Activated CD8-positive, alpha-beta memory T cell treated with anti-CD3 and anti-CD28 coated beads, Interleukin-2, amount 50 U/mL, for 24 hours (primary cell): ENCODE measurements around the gene HJURP.

Experiments used
- DNase-seq: peaks from one replicate; pipeline ENCODE4 v3.0.0-alpha.2; 2020; ENCODE audit errors: extremely low read depth

The HJURP gene

DNA sequence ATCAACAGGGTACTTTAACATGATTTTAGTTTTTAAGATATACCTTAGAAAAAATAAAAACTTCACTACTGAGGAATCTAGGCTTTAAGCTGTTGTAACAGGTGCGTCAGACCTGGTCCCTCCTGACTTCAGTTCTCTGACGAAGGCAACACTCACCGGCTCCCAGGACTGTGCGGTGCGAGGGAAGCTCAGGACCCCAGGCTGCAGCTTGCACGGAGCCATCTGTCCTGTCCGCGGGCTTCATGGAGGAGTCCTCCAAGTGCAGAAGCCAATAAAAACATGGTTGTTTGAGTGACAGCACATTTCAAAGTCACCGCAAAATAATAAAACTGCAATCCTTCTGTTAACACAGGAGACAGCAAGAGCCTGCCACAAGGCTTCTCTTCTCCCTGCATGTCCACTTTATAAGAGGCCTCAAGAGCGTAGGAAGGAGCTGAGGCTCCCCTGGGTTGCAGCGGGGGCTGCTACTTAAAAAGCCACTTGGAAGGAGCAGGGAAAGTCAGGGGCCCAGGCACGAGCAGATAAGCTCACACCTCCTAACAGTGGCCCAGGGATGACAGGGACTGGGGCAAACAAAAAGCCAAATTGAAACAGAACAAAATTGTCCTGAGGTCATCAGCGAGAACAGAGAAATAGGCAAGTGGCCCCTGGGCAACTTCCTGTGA is 4.6 kb downstream of the HJURP start:
- no peak for DNase-seq

DNA sequence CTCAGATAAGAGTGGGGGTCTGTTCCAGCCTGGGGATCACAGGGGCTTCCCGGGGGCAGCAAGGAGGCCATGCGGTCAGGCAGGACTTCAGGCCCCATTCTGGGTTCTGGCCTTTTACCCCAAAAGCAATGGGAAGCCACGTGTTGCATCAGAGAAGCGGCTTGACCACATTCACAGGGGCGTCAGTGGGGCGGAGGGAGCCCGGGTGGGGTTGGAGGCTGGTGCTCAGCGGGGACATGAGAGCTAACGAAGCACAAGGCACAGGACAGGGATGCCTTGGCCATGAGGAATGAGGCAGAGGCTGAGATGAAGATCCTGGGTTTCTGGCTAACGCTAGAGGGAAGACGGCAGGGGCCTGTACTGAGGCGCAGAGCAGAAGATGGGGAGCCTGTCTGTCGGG is 6.1 kb downstream of the HJURP start:
- no peak for DNase-seq

DNA sequence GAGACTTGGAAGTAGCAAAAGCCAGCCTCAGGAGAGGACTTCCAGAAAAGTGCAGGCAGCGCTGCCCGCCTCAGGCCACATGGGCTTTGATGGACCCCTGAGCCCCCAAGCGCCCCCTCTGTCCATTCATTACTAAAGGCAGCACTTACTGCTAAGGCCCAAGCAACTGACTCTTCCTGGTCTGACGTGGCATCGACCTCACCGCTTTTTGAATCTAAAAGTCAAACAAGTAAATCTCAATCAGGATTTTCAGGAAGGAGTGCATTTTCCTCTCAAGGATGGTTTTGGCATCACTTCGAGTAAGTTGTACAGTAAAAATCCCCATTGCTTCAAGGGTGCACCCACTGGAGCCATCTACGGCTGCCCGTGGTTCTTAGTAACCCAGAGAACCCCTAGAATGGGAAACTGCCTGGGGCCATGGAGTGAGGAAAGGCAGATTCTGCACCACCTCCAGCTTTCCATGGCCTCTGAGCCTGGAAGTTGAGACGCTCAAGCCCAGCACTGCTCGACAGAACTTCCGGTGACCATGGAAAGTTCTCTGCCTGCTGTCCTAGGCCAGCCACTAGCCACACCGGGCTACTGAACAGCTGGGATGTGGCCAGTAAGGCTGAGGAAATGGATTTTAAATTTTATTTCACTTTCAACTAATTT is 7.0 kb downstream of the HJURP start:
- DNase-seq: no peak

DNA sequence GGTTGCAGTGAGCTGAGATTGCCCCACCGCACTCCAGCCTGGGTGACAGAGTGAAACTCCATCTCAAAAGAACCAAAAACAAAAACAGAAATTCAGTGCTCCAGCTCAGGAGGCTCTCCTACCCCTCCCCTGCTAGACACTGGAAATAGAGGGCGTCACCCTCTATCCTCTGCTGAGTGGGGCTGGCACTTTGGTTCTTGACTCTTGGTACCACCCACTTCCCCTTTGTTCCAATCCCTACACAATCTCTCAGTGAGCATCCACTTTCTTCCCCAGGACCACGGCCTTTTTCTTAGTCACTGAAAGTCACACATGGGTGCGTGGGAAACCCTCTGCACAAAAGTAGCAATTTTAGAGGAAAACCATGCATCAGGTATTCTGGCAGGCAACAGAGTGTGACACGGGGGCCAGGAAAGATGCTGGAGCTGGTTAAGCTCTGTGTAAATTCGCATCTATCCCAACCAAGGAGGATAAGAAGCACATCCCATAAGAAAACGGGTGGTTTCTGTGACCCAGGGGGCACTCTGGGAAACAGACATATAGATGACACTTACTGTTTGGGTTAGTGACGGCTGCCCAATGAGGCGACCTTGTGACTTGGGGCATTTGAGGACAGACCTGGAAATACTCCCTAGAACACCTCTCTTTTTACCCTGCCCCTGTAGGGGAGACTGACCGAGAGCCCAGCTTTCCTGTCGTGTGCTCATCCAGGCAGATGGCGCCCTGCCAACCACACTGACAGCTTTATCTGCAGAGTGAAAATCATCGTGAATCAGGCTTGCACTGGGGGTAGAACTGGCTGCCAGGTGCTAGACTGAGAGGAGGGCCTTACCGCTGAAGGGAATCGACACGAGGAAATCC is 7.7 kb downstream of the HJURP start:
- no peak for DNase-seq

DNA sequence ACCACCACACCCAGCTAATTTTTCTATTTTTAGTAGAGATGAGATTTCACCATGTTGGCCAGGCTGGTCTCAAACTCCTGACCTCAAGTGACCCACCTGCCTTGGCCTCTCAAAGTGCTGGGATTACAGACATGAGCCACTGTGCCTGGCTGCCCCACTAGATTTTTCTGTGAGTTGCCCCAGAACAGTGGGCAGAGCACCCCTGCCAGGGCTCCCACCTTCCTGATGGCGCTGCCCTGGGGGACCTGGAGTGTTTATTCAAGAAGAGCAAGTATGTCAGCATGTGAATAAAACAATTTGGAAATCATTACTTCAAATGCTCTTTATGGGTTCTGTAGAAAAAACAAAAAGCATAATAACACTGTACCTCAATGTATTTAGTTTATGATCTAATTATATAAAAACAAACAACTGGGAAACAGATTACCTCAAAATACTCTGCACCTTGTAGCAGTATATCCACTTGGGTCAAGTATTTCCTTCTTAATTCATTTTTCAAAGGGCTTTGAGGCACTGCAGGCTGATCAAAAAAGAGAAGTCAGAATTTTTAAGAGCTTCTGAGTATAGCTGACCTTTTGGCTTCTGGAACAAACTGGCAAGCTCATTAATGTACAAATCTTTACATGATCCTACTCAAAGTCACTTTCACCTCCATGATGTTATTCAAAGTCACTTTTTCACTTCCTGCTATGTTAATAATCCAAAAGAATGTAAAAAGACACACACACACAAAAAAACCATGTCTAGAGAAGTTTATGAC is 8.9 kb downstream of the HJURP start:
- DNase-seq: no peak

DNA sequence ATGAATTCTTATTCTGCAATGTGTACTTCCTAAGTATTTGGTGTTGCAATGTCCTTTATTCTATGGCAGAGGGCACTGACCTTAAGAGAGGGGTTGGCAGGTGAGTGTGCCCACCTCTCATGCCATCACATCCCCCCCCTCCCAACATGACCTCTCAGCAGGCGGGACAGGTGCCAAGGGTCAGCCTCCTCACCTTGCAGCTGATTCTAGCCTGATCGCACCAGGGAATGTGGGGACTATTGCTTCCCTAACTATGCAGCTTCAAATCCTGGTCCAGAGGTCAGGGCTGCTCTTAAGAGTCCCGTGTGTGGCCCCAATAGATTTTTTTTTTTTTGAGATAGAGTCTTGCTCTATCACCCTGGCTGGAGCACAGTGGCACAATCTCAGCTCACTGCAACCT is 9.5 kb downstream of the HJURP start:
- DNase-seq: no peak

DNA sequence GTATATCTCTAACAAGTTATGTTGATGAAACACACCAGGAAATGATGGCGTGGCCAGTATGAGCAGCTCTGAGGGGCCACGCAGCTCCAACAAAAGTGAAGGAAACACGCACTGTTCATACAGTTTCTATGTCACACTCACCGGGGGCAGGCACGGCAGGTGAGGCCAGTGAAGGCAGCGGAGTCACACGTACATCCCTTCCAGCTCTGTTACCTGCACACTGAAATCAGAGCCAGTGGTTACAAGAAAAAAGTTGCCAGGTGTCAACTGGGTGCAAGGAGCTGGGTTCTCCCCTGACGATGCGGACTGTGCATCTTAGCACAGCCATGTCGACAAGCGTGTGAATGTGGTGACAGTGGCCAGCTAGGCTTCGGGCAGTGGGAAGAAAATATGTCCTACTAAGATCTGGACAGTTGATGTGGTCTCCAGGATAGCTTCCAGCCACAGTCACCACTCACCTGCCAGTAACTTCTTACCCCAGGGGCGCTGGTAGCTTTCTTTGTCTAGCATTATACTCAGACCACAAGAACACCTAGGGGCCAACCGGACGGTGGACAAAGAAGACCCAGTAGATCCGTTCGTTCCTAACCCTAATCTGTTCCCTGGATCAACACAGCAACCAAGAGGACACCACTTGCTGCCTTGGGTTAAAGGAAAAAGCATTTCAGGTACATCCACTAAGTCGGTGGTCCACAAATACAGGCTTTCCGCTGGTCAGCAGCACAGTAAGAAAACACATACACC is 10.1 kb downstream of the HJURP start:
- no peak for DNase-seq

DNA sequence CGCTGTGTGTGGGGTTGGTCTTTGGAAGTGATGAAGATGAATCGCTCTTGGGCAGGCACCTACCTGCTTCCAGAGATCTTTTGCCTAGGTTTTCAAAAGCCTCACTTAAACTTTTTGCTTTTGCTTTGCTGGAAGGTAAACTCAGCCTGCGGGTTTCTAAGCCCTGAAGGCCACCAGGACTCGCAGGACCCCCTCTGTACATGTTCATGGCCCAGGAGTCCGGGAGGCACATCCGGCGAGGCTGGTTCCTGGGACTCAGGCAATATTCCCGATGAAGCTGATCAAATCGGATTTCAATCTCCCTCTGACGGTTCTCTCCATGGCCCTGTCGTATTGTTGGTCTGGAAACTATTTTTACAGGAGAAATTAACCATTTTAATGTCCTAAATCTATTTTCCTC is 13.2 kb downstream of the HJURP start:
- DNase-seq: no peak

DNA sequence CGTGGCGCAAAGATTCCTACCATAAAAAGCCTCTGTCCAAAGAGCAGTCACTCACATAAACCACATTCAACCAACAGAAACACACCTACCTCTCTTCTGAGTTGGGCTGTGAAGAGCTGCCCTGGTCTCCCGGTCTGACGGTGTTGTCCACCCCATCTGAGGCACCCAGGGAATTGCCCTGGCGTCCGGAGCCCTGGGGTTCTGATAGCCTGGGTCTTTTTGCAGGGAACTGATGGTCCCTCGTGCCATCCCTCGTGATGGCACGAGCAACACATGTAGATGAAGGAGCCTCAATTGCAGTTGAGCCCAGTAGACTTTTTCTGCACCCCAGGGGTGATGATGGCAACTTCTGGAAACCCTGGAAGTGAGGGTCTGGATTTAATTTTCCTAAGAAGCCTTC is 13.8 kb downstream of the HJURP start:
- no peak for DNase-seq

DNA sequence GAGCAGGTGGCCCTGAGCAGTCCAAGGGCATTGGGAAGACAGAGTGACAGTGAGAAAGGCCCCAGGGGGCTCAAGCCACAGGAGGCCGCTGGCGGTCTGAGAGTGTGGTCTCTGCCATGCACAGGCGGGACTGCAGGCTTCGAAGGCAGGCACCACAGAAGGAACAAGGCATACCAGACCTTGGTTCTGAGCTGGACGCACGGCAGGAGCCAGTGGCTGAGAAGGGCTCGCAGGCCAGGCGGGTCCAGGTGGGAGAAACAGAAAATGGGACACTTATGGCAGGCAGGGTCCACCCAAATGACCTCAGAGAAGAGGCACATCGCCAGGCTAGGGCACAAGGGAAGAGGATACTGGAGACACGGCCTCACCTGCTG is 14.9 kb downstream of the HJURP start:
- DNase-seq: no peak

DNA sequence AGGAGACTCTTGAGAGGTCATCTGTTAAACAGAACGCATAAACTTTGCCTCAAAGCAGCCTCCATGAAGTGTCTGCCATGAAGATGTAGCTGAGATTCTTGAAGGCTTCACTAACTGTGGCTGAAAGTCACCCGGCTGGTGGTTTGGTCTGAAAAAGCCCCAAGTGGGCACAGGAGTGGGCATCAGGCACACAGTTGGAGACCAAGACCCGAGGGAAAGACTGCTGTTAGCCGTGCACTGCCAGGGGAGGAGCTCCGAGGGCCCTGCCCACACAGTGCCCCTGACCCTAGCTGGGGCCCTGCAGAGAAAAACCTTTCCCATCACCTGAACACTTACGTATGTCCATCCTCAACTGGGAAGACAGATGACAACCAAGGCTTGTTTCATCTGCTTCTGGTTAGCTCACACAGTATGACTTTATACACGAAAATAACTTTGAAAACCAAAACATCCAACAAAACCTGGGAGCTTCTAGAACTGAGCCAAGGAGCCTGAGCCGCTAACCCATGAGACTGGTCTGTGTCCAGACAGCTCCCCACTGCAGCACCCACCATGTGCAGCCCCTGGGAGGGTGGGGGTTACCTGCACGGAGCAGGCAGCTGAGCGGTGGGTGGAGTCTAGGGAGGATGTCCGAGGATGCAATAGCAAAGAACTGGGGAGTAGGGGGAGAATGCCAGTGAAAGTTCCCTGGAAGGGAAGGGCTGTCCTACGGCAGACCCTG is 15.4 kb downstream of the HJURP start:
- DNase-seq: no peak

DNA sequence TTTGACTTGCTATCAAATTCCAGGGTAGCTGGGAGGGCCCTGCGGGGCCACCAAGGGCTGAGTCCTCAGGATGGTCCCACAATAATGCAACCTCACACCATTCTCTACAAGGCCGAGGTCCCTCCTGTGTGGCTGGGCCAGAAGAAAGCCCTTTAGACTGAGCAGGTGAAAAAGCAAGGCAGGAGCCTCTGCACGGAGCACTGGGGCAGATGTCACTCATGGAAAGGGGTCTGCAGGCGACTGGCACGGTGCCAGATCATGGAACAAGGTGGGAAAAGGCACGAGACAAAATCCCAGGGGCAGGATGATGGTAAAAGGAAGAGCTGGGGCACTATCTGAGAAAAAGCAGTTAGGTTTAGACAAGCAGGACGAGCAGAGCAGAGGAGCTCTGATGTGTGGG is 16.1 kb downstream of the HJURP start:
- DNase-seq: no peak

DNA sequence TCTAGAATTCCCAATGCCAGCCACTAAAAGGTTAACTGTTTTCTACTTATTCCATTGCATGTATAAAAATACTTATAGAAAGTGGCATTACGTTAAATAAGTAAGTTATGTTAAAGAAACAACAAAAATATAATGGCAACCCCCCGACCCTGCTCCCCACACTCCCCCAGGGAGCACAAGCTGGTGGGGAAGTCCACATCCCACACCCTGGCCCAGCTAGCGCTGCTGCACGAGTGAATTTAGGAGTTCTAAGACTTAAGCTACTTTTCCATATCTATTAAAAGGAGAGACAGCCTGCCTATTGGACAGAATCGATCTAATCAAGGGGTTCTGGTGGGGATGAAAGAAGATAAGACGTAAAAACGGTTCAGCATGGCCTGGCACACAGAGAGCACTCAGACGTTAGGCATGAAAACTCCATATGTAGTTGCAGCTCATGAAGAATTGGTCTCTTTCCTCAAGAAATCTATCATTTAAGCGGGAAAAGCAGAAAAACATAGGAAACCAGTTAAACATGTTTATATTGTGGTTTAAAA is 16.6 kb downstream of the HJURP start:
- no peak for DNase-seq

DNA sequence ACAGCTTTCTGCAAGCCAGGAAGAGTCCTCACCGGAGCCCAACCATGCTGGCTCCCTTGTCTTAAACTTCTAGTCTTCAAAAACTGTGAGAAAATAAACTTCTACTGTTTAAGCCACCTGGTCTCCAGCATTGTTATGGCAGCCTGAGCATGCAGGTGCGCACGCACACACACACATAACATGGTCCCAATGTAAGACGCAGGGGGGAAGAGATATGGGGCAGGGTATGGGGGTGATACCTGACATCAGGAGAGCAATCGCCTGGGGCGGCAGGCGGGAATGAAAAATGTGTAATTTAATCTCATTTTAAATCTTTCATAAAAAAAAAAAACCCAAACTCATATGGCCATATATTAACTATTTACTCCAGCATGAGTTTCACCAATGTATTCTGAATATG is 18.0 kb downstream of the HJURP start:
- DNase-seq: no peak

DNA sequence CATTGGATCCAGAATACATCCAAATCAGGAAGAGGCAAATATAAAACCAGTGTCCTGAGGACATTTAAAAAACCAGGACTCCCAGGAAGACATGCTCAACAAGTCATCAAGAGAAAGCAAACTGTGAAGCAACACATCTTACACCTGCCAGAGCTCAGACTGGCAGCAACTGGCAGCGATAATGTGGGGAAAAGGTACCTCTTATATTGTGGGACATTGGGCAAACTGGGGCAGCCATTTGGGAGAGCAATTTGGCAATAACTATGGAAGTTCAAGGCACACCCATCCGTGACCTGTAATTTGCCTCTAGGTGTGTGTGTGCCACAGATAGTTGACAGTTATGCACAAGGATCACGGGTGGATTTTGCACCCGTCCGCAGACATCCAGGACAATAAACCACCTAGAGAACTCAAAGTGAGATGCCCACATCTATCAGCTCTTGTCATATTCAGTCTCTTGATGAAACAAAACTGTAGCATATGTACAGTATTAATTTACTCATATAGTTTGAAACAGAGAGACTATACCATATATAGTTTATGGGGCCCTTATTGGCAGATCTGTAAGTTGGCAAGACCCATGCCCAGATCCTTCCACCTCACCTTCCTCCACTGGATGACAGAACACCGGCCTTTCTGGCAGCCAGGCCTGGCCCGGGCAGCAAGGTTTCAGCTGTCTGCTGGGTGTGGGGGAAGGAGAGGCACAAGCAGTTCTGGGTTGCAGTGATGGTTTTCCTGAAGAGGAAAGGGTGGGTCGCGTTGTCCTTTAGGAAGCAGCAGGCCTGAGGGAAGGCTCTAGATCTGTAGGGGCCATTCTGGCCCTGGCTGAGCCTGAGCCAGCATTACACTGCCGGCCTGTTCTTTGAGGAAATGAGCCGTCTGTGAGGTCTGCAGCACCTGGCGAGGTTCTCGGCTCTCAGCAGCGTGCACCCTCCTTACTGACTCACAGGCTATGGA is 18.8 kb downstream of the HJURP start:
- no peak for DNase-seq

DNA sequence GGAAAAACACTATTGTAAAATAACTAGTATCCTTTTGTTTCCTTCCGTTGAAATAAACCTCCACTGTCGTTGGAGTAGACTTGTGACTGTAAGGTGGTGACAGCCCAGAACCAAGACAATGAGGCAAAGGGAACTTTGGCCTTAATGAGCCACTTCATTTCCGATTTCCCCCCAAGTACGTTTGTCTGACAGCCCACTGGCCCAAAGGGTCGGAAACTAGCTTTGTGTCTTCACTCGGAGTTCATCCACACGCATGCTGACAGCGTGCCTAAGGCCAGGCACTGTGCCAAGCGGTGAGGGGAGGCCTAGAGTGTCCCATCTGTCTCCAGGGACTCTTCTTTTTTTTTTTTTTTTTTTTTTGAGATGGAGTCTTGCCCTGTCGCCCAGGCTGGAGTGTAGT is 21.0 kb downstream of the HJURP start:
- DNase-seq: no peak

DNA sequence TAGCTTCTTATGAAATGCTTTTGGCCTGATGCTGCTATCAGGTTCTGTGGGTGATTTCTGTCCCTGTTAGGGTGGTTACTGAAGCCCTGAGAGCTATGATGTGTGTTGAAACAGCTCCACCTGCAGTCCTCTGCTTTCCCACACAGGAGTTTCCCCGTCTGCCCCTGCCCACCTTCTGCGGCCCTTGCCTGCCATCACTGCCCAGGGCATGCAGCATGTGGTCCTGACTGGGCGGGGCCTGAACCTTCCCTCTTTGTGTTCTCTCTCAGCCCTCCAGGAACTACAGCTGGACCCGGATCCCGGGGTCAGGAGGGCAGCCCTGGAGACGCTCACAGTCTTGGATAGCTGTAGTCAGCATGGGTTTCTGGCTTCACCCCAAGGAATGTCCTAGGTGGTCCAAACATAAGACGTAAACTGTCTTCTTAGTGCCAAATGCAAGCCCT is 21.4 kb downstream of the HJURP start:
- DNase-seq: no peak

DNA sequence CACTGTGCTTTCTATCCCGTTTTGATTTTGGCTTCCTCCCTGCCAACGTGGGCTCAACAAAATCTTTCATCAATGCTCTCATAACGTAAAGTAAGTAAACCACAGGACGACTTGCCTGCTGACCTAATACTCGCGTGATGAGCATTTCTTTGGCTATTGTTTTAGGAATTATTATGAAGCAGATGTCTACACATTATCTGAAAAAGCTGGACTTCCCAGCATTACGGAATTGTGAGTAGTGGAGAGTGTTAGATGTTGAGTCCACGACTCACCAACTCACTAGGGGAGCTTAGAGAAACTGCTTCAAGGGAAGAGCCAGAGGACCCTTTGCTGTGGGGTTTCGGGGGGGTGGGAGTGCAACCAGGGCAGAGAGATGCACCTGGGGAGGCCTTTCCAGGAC is 21.9 kb downstream of the HJURP start:
- DNase-seq: no peak

DNA sequence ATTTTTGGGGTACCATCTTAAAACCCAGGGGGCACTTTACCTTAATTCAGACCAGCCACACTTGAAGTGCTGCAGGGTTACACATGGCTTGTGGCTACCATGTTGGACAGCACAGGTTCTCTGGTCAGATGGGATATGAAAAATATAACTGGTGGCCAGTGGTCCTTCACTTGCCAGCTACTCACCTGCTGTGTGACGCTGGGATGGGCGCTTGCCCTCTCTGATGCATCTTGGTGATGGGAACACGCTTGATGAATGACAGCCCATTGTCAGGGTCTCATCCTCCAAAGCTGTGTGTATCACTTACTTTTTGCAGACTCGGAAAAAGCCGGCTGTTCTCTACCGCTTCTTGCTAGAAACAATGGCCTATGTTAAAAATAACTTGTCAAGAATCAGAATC is 22.5 kb downstream of the HJURP start:
- no peak for DNase-seq
